NOMO-1 treated with DMSO at 0.1 percent for 48 hours (cell line): ENCODE data around the gene AGBL1.
"Not testable (repeated sequence)": the region's sequence is repeated elsewhere in the genome, so short reads cannot be mapped to it uniquely, and the experiment has no call there.

ENCODE experiments used
- DNase-seq: peaks from one replicate; lab custom pipeline; 2025; ENCODE audit not compliant: unreplicated experiment; lab: John Stamatoyannopoulos, UW

AGBL1 gene

DNA sequence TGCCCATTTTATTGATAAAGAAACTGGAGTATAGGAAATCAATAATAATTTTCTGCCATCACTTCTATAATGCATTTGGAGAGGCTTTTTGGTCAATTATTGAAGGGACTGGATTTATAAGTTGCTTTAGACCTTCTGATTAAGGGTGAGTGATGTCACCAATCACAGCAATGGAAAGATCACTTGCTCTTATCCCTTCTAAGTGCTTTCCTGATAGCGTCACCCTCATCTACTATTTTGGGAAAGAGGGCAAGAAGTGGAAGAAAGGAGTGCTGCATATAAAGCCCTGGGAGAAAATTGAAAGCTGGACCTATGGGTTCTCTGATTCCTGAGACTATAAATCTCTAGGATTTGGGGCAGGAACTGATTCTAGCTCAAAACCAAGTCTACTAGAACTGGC, 771.3 kb downstream of the AGBL1 start:
- no peak for DNase-seq

DNA sequence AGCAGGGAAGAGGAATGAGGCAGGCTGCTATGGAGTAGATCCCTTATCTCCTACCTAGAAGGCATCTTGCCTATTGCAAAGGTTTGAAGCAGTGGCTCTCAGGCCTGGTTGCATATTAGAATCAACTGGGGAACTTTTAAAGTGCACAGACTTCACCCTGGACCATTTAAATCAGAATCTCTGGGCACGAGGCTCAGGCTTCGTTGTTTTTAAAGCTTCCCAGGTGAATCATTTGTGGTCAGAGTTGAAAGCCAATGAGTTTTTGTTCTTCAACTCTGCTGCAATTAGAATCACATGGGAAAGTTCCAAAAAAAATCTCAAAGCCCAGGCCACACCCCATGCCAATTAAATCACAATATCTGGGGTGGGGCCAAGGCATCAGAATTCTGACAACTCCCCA, 773.1 kb downstream of the AGBL1 start:
- DNase-seq = no peak

- DNase-seq = no peak
Observed at GRCh38 chr15:86854176-86854575, 774.5 kb downstream of the AGBL1 start.

DNA sequence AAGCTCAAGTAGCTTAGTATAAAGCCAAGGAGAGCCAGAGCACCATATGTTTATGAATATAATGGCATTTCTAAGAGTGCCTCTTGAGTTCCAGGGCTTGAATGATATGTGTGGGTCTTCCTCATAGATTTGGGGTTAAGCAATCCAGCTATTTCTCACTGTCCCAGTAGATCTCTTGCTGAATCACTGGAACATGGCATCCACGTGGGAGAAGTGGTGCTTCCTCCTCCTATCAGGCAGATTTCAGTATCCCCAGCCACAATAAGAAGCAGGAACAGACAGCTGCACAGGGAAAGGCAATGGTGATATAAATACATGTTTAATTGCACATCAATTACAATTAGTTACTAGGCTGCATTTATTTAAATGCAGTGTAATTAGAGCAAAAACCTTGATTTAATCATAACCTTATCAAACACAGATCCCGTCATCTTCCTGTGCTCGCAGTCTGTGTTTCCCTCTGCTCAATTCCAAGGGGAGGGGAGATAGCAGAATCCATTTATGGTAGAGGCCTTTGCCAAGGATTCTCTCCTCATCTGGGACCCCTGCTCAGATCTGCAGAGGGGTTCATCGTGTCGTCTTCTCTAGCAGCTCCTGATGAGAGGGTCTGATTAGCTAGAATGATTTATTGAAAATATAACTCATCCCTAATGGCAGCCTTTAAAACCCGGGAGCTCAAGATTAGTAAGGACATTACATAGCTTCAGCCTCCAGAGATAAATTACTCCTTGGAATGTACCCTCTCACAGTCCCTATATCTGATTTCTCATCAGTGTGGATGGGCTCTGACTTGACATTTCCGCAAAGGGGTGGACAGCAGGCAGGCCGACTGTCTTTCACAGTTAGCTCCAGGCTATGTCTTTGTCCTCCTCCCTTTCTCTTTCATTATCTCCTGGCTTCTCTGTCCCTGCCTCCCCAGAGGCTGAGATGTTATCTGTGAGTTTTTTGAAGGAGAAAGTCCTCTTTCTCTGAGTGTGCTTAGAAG, 775.9 kb downstream of the AGBL1 start:
- DNase-seq = no peak

DNA sequence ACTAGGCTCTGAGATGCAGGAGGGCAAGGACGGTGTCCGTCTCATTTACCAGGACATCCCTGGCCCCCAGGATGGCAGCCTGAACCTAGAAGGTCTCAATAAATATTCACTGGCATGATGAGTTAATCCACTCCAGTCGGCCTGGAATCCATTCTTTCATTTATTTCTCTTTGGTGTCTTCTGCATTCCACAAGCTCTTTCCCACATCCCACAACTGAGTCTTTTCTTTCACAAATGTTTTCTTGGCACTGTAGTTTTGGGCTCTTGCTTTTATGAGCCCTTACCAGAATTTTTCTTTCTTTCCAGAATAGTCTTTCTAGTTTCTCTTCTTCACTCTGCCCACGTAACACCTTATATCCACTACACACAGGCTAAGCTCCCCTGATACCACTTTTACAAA, 778.0 kb downstream of the AGBL1 start:
- DNase-seq = no peak

- DNase-seq = no peak
Observed at GRCh38 chr15:86863226-86863915, 783.7 kb downstream of the AGBL1 start.

GRCh38 chr15:86865920-86866319, 786.2 kb downstream of the AGBL1 start:
- DNase-seq = no peak

GRCh38 chr15:86870846-86871245, 791.2 kb downstream of the AGBL1 start:
- DNase-seq = no peak

- DNase-seq = no peak
Observed at GRCh38 chr15:86871964-86872363, 792.3 kb downstream of the AGBL1 start.

GRCh38 chr15:86872782-86873181, 793.1 kb downstream of the AGBL1 start:
- DNase-seq = no peak

DNA sequence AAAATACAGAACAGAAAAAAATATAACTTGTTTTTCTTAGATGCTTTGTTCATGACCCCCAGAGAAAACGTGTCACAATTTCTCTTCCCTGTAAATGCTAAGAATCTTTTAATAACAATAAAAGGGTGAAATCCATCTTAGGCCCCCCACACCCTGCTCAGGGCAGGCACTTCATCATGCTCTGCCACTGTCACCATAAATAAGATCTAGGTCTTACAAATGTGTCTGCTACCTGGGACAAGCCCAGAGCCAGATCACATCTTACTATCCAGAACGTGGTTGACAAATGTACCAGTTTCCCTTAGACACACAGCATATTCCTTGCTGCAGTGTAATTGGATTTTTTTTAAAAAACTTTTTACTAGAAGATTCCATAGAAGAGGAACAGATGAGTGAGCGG, 795.4 kb downstream of the AGBL1 start:
- no peak for DNase-seq

- DNase-seq = no peak
Observed at GRCh38 chr15:86876387-86876944, 796.8 kb downstream of the AGBL1 start.

DNA sequence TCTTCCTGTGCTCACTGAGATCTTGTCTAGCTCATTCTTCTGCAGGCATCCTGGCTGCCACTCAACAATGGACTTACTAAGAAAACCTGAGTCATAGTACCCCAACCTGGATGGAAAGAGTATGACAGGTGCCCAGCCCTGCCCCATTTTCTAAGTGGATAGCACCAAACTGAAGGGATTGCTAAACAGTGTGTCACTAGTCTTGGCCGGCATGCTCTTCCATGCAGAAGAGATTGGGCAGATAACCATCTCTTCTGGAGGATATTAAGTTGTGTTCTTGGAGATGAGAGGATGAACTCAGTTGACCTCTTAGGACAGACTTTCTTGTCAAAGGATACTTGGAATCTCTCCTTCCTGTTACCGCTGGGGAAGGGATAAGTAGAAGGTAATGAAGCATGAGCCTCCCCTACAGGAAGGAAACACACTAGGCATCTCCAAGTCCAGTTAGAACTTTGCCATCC, 797.5 kb downstream of the AGBL1 start:
- DNase-seq = no peak

DNA sequence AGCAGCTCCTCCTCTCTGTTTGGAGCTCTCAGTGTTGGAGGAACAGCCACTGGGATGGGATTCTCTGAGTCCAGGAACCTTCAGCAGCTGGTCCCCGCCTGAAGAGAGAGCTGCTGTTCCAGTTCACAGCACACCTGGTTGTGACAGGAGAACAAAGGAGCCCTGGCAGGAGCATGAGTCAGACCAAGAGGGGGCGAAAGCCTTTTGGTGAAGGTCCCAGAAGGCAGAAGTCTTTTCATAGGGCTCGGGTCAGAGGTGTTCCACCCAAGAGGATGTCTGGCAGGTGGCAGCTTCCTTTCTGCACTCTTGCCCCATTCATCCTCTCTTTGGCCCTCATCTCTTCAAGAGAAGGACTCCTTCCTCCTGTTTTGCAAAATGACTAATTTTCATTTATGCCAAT, 799.2 kb downstream of the AGBL1 start:
- not testable (repeated sequence) for DNase-seq

DNA sequence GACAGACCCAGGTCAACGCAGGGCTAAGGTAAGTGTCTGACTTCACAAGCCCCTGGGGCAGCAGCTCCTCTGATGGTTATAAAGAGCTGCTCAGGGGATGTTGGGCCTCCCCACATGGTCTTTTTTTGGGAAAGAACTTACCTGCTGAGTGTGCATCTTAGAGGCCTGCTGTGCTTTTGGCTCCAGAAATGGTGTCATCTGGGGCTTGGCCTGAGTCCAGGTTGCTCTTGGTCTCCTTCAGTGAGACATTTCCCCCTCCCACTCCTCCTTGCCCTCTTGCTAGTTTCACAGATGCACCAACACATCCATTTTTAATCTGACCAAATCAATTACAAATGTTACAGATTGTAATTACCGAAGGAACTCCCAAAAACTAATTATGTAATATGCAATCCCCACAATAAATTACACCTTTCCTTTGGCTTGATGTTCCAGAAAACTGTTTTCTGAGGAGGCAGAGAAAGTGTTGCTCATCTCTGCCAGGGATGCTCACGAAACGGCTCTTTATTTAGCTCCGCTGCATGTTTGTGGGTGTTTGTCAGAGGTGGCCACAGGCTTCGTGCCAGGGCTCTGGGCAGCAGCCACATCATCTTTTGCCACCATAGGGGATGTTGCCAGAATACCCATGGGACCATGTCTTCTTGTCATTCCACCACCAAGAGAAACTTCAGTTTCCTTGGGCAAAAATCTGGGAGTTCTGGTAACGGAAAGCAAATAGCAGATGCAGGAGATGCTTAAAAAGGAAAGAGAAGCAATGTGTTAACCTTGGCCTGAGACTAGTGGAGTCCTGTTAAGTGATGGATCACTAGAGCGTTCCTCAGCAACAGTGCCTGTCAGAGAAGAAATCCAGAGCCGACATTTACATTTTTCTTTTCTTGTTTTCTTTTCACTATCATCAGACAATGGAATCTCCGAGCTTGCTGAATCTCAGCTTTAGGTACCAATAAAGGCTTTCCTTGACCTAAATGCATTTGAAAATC, 799.9 kb downstream of the AGBL1 start:
- no peak for DNase-seq

- DNase-seq = no peak
Observed at GRCh38 chr15:86885616-86886015, 805.9 kb downstream of the AGBL1 start.

DNA sequence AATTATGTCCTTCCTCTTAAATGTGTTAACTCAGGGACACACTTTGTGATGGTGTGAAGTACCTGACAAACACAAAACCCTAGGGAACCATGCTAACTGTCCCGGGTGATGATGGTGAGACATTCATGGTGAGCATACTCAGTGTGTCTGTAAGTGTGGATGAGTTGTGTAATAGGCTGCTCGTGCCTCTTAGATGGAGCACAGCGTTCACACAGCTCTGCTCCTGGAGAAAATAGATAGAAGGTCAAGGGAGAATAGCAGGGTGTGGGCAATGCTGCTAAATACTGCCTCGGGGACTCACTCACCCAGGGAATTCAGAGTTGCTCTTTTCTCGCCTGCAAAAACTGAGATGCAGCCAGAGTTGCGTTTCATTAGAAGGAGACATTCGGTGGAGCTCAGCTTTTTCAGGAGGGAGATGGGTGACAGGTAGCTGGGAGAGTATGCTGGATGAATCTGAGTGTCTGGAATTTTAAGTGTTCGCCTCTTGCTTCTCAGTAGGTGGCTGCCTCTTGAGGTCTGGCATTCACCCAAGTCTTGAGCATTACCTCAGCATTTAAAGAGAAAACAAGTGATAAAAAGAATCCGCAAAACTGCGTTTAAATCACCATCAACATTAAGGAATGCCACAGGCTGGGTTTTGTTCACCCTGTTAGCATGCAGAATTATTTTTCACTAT, 813.2 kb downstream of the AGBL1 start:
- DNase-seq = no peak

GRCh38 chr15:86894269-86894668, 814.6 kb downstream of the AGBL1 start:
- no peak for DNase-seq

GRCh38 chr15:86903642-86904421, 824.2 kb downstream of the AGBL1 start:
- no peak for DNase-seq
